Middle frontal gyrus (tissue), 1 donor: ENCODE results near the gene MYOF.

Experiments used
- DNase-seq: peaks from one replicate; pipeline ENCODE4 v3.0.0-alpha.2; 2015; ENCODE audit warnings: low spot score; ENCODE audit errors: extremely low spot score

MYOF gene, protein sequence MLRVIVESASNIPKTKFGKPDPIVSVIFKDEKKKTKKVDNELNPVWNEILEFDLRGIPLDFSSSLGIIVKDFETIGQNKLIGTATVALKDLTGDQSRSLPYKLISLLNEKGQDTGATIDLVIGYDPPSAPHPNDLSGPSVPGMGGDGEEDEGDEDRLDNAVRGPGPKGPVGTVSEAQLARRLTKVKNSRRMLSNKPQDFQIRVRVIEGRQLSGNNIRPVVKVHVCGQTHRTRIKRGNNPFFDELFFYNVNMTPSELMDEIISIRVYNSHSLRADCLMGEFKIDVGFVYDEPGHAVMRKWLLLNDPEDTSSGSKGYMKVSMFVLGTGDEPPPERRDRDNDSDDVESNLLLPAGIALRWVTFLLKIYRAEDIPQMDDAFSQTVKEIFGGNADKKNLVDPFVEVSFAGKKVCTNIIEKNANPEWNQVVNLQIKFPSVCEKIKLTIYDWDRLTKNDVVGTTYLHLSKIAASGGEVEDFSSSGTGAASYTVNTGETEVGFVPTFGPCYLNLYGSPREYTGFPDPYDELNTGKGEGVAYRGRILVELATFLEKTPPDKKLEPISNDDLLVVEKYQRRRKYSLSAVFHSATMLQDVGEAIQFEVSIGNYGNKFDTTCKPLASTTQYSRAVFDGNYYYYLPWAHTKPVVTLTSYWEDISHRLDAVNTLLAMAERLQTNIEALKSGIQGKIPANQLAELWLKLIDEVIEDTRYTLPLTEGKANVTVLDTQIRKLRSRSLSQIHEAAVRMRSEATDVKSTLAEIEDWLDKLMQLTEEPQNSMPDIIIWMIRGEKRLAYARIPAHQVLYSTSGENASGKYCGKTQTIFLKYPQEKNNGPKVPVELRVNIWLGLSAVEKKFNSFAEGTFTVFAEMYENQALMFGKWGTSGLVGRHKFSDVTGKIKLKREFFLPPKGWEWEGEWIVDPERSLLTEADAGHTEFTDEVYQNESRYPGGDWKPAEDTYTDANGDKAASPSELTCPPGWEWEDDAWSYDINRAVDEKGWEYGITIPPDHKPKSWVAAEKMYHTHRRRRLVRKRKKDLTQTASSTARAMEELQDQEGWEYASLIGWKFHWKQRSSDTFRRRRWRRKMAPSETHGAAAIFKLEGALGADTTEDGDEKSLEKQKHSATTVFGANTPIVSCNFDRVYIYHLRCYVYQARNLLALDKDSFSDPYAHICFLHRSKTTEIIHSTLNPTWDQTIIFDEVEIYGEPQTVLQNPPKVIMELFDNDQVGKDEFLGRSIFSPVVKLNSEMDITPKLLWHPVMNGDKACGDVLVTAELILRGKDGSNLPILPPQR (N-terminal part only)

DNA sequence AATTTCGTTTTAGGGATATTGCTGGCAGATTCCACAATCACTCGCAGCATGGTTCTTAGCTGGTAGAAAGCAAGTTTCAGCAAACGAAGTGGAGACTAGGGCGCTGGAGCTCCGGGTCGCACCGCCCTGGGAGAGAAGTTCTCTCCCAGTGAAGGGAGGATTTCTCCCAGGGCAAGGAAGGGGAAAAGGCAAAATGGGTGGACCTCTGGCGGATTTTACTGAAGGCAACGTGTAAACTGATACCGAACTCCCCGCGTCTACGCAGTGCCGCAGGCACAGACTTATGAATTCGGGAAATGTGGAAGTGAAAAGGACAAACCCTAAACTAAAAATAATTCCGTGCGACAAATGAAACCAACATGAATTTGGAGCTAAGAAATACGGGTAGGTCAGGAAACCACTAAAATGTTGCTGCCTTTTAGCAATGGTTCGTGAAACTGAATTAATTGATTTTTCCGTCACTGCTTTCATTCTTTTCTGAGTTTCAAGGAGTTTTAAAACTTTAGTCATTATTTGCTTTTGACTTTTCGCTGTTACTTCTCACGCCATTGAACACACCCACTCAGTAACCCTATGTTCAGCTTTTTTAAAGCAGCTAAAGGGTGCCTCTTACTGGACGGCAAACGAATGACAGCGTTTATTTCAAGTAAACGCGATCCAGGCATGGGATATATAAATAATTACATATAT, at the start of gene MYOF:
Gene MYOF (minus strand): TSS at position 190 of the 690 bp plus-strand sequence. CDS start 140 bp downstream, at position 50.
- DNase-seq: peak; percentile 16

DNA sequence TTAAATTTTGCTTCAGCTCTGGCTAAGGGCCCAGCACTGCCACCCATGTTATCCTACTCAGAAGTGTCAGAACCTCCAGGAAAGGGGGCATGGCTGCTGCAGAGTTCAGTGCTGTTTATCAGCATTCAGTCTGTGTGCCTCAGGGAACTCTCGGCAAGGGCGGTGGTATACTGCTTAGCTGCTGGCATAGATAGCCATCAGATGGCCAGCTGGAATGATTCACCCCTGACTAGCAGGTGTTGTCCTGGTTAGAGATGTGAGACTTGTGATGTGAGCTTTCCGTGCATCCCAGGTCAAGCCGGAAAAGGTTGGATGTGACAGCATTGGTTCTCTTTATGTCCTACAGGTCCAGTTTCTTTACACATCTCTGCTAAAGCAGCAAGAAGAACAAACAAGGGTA, 36.4 kb upstream of the MYOF start:
- DNase-seq: no peak

DNA sequence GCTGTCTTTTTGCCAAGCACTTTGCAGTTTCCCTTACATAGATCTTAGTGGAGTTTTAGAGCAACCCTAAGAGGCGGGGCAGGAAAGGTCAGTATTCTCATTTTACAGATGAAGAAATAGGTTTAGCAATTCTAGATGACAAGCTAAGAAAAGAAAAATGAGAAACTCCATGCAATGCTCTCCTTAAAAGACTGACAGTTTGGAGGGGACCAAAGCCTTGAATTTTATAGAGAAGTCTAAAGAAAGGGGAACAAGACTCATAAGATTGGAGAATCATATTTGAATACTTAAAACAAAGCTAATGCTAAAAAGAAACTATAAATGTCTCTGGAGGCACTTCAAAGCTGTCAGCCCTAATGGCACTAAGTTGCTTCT, 33.9 kb upstream of the MYOF start:
- DNase-seq: no peak

DNA sequence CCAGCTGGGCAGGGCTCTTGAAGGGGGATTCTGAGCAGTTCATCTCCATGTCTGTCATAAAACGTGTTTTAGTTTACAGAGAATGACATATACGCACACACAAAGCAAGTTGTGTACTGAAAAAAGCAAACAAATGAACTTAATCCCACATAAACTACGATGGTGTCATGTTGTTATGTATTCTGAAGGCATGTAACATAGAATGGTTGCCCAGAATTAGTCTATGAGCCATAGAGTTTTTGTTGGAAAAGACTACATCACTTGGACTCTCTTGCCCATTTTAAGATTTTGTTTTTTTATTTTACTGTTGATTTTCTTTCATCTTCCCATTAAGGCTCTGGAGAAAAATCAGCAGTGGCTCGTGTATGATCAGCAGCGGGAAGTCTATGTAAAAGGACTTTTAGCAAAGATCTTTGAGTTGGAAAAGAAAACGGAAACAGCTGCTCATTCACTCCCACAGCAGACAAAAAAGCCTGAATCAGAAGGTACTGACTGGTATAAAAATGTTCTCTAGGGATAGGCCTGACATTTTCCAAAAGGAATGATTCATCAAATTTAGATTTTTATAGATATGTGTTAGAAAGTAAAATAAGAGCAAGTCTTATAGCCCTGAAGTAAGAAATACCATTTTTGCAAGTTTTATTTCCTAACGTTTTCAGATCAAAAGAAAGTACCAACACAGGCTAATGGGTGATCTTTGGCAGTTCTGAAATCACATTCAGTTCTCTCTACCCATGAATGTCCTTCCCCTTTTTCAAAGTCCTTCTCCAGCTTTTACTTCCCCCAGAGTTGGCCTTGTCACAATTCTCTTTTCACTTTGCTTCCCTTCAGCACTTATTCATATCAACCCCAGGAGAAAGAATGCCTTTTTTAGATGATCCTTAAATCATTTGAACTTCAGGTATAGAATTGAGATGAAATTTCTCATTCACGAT, 33.2 kb upstream of the MYOF start:
- DNase-seq: peak; percentile 46

DNA sequence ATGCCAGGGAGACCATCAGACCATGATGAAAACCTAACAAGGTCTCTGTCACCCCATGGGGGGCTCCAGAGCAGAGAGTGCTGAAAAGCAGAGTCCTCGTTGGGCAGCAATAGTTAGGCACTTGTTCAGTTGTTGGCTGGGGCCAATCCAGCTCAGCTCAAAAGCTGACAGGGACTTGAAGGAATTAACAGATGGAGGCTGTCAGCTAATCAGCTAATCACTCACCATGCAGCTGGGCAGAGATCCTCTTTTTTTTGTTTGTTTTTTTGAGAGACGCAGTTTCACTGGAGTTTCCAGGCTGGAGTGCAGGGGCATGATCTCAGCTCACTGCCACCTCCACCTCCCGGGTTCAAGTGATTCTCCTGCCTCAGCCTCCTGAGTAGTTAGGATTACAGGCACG, 32.4 kb upstream of the MYOF start:
- no peak for DNase-seq

DNA sequence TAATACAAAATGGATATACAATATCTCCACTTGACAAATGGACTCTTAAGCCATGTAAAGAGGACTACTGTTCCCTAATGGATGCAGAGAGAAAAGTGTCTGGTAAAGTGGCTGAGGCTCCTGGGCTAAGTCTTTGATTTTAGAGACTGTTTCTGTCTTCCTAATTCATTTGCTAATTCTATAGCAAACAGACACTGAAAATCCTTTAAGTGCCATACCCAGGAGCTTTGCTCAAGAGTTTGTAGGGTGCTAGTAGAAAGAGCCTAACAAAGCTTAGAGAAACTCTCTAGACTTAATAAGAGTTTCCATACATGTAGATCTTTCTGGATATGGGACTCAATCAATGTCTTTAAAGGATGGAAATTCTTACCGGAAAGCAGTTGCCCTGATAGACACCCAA, 31.0 kb upstream of the MYOF start:
- DNase-seq: no peak

DNA sequence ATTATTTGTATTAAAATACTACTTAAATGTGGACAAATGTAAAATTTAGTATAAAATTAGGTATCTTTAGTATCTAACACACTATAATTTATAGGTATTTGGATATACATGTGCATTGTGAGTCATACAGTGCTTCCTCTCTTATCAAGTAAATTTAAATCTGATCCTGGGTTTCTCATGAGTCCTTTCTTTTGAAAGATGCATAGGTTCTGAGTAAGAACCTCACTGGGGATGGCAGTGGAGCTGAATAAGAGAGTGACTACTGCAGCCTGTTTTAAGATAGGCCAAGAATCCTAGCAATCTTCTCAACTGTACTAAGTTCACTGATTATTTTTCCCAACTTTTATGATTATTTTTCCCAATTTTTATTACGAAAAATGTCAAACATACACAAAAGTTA, 30.4 kb upstream of the MYOF start:
- DNase-seq: no peak

DNA sequence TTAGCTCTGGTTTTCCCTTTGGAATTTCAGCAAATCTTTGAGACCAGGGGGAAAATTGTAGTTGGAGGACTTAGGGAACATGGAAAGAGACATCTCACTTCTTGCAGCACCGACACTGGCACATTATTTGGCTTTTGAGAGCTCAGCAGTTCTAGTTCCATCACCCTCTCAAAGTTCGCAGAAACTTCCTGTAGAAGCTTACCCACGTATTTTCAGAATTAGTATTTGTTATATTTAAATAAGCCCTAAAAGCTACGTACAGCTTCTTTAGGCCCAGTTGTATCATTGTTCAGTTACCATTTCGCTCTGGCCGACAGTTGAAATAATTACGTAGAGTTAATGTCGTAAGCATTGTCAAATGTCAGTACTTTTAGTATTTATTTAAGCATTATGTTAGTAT, 27.7 kb upstream of the MYOF start:
- DNase-seq: no peak

DNA sequence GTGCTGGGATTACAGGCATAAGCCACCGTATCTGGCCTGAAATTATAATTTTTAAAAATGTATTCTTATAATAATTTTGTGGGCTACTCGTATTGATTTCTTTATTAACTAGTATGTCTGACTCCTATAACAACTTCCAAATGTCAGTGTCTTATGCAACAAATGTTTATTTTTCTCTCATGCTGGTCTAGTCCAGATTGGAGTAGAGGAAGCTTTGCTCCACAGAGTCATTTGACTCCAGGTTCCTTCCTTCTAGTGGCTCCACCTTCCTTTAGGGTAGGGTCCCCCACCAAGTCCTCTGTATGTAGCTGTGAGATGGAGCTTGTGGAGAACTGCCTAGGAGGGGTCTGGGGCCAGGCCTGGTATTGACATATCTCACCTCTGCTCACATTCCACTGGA, 22.9 kb upstream of the MYOF start:
- no peak for DNase-seq

DNA sequence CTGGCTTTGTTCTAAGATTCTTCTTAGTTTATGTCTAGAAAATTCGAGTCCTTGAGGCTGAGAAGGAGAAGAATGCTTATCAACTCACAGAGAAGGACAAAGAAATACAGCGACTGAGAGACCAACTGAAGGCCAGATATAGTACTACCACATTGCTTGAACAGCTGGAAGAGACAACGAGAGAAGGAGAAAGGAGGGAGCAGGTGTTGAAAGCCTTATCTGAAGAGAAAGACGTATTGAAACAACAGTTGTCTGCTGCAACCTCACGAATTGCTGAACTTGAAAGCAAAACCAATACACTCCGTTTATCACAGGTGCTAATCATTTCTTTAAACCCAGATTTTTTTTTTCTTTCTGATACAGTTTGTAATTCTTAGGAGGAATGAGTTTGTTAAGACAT, 20.9 kb upstream of the MYOF start:
- DNase-seq: no peak

DNA sequence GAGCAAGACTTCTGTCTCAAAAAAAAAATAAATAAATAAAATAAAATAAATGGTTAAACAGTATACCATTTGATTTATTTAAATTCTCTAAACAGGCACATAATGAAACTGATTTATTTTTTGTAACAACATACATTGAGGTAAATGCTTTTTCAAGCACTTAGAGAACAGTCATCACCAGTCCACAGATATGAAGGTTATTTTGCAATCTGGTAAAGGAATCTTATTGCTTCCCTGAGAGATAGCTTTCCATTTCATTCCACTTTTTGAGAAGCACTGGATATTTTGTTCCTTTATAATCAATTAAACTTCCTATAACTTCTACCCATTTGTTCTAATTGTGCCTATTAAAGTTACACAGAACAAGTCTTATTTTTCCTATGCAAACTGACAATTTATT, 19.5 kb upstream of the MYOF start:
- no peak for DNase-seq

DNA sequence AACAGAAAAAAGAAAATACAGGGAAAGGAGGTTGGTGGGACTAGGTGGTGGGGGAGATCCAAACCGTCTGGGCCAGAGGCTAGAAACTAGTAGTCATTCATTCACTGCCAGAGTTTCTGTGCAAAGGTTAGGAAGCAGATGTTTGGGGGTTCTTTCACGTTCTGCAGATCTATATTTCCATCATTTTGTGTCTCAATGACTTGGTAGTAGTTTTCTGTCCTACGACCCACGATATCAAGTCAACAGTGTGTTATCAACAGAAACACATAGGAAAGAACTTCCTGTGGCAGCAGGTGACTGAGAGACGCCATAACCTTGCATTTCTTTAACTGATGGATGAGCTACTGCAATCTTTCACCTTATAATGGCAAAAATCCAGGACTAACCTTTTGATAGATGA, 16.0 kb upstream of the MYOF start:
- no peak for DNase-seq

DNA sequence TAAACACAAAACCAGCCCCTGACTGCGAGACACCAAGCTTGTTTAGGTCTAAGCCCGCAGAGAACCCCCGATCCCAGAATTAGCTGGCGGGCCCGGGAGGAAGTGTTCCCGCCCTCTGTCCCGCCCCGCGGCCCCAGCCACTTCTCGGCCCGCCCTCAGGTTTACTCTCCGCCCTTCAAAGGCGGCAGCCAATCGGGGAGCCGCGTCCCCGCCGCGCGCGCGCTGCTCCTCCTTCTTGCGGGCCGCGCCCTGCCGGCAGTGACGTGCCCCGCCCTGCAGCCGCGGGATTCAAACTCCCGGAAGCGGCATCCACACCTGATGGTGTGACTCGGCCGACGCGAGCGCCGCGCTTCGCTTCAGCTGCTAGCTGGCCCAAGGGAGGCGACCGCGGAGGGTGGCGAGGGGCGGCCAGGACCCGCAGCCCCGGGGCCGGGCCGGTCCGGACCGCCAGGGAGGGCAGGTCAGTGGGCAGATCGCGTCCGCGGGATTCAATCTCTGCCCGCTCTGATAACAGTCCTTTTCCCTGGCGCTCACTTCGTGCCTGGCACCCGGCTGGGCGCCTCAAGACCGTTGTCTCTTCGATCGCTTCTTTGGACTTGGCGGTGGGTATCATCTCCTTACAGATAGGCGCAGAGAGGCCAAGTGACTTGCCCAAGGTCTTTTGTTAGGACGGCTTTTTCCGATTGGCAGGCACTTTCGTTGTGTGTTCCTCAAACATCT, 14.3 kb upstream of the MYOF start, which contains the start of gene CEP55:
Gene CEP55 (plus strand): TSS at position 291 of the 720 bp plus-strand sequence. CDS start 3,440 bp downstream, outside the sequence.
- peak; percentile 86 for DNase-seq

DNA sequence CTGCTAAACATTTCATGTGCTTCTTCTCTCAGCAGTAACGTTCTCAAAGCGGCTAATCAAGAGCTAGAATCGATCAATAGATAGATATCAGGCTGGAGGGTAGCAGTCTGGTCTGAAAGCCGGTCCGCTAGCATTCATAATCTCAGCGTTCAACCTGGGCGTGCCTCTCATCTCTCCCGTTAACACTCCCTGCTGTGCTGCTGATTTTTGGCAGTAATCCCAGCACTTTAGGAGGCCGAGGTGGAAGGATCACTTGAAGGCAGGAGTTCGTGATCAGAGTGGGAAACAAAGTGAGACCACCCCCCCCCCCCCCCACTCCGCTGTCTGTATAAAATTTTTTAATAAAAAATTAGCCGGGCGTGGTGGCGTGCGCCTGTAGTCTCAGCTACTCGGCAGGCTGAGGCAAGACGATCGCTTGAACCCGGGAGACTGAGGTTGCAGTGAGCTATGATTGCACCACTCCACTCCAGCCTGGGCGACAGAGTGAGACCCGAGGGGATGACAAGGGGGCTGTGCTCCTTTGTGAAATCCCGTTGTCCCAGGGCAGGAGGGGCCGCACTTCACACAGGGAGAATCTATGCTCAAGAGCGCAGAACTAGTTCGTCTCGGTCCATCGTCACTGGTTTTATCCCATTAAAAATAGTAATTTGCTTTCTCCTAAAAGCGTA, 13.7 kb upstream of the MYOF start:
- no peak for DNase-seq

DNA sequence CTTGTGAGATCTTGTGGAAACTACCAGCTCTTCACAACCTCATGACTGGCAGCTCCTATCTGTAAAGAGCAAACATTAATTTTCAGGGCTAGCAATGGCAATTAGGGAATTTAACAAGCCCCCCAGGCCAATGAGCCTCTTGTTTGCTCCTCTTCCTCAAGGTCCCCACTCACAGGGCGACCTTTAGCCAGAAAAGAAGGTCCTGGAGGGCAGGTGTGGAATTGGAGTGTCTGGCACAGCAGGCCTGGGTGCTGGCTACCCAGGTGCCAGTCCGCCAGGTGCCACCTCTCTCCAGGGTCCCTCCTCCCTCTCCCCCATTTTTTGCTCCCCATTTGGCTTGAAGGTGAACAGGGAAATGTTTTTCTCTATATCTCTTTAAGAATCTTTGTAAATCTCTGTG, 12.4 kb upstream of the MYOF start:
- no peak for DNase-seq

DNA sequence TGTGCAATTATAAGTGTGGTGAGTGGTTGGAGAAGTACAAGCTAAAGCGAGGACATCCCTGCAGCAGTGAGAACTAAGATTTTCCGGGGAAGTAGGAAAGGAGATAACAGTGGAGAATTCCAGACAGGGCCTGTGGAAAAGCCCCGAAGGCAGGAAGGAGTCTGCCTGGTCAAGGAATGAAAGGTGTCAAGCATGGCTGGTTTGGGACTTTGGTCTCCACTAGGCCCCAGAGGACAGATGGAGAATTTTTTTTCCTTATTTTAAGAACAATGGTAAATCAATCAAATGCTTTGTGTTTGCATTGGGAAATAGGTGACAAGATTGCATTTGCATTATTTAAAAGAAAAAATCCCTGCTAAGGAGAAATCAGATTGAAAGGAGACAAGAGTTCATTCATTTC, 11.0 kb upstream of the MYOF start:
- DNase-seq: no peak

DNA sequence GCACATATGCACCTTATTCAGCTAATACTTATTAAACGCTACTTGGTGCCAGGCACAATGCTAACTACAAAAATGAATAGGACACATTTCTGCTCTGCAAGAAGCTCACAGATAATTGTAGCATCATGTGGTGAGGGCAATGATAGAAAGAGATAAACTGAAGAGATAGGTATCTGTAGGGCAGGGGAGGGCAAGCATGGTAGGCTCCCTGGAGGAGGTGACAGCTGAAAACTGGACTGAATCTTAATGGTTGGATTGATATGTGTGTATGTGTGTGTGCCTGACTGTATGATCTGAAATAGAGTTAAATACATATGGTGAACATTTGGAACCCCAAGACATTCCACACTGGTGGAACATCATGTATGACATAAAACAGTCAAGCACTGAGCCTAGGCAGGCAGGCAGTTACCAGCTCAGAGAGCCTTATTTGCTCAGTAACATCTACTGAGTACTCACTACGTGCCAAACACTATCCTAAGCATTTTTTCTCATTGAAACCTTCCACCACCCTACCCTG, 9.5 kb upstream of the MYOF start:
- DNase-seq: no peak

DNA sequence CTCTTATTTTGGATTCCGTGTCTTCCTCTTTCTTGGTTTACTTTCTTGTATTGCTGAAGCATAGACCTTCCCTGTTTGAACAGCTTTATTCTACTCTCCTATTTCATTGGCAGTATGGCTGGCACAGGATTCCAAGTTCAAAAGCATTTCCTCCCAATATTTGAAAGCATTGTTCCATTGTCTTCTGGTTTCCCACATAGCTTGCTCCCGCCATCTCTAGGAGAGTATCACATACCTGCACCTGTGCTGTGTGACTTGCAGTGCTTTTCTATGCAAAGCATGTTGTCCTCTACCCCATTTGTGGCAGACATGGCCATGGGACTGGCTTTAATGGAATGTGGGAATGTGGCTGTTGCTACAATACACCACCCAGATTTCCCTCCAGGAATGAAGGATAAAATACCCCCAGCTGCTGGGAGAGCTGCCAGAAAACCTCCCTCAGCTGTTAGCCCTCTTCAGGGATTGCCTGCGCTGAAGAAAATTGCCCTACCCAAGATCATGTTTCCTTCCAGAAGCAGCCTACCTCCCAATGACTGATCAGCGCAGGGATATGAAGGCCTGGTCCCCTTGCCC, 6.9 kb upstream of the MYOF start:
- DNase-seq: no peak
